ENCODE measurements around the gene EVC. TPM values are rescaled to one million over a fixed set of nuclear protein-coding genes. Genes with fewer than 3 reads are reported as not detected.

The EVC gene
- polyA plus RNA-seq, 4 donors, result 0.22 to 2.4 (median 1.1) TPM

DNA sequence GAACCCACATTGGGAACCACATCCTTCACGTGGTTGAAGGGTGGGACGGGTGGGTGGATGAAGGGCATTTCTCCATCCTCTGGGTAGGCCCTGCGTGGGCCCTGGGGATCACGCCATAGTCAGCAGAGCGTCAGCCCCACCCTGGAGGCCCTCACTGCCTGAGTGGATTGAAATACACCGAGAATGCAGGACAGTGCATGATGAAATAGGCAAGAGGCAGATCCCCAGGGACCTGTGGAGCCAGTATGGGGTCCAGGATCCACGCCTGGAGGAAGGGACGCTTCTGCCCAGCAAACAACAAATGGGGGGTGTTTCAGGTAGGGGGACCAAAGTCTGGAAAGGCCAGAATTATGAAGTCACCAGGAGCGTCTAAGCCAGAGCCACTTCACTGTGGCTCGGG lies 19.4 kb downstream of the EVC start:
- Histone ChIP-seq H3K4me3 (ENCODE audit: low read depth in 1 of 3, low read length in 3 of 3) (no peak overlapping the region), H3K36me3 (ENCODE audit: control insufficient read depth in 3 of 3, insufficient read depth in 2 of 3, low read depth in 1 of 3, low read length in 3 of 3) (peaks cover 0 to 11% (median 0%) of the 10 kb centered on the region in 3 donors), H3K27me3 (ENCODE audit: control insufficient read depth in 3 of 3, insufficient read depth in 3 of 3, low read length in 3 of 3) (no peaks in the 10 kb centered on the region), H3K4me1 (ENCODE audit: control insufficient read depth in 3 of 3, insufficient read depth in 2 of 3, low read depth in 1 of 3, low read length in 2 of 3) (no peaks in the 10 kb centered on the region), H3K27ac (ENCODE audit: low read depth in 1 of 3, low read length in 2 of 3) (no peak overlapping the region), H3K9me3 (ENCODE audit: control insufficient read depth in 2 of 2, insufficient read depth in 1 of 2, low read depth in 1 of 2, low read length in 1 of 2) (no peaks in the 10 kb centered on the region)
- 79 to 85% (median 84%) methylated on average over 10 of the region's 10 CpGs for WGBS, 3 donors
- no peak for FAIRE-seq
- no peak for DNase-seq

DNA sequence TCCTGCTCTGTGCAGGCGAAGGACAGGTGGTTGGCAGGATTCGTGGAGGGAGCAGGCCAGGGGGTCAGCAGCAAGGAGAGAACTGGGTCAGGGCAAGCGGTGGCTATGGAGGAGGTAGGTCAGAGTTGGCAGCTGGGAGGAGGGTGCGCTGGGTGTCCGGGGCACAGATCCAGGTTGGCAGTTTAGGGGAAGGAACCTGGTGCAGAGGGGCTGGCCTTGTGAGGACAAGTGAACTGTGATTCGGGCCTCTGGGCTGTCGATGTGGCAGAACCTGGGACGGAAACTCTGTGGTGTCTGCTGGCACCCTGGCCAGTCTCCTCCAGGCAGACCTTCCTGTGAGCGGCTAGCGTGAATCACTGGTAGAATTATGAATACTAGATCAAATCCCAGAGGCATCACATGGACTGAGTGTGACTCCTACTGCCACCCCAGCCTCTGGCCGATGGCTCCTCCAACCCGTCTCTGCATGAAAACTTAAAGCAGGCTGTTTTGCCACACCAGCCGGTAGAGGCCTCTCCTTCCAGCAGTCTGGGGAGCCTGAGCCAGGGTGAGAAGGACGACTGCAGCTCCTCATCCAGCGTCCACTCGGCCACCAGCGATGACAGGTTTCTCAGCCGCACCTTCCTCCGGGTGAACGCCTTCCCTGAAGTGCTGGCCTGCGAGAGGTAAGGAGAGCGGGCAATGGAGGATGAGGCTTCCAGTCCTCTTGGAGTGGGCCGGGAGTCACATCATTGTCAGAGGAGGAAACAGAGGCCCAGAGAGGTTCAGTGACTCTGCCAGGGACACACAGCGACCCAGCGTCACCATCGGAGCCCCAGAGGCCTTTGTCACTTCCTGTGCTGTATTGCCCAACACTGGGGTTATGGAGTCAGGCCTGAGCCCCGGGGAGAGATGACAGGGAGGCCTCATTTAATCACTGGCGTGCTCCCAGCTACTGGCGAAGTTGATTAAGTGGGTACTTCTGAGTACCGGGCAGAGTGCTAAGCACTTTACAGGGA lies 20.3 kb downstream of the EVC start:
- H3K27ac ChIP-seq (ENCODE audit: low read depth in 1 of 3, low read length in 2 of 3), result no peak overlapping the region
- H3K27me3 ChIP-seq (ENCODE audit: control insufficient read depth in 3 of 3, insufficient read depth in 3 of 3, low read length in 3 of 3), result no peaks in the 10 kb centered on the region
- WGBS, 3 donors, result 87 to 88% (median 88%) methylated on average over 30 of the region's 30 CpGs
- H3K36me3 ChIP-seq (ENCODE audit: control insufficient read depth in 3 of 3, insufficient read depth in 2 of 3, low read depth in 1 of 3, low read length in 3 of 3), result peaks cover 0 to 11% (median 0%) of the 10 kb centered on the region in 3 donors
- no peaks in the 10 kb centered on the region for H3K9me3 ChIP-seq (ENCODE audit: control insufficient read depth in 2 of 2, insufficient read depth in 1 of 2, low read depth in 1 of 2, low read length in 1 of 2)
- no peaks in the 10 kb centered on the region for H3K4me1 ChIP-seq (ENCODE audit: control insufficient read depth in 3 of 3, insufficient read depth in 2 of 3, low read depth in 1 of 3, low read length in 2 of 3)
- FAIRE-seq, result no peak
- H3K4me3 ChIP-seq (ENCODE audit: low read depth in 1 of 3, low read length in 3 of 3), result no peak overlapping the region
- DNase-seq, result no peak

DNA sequence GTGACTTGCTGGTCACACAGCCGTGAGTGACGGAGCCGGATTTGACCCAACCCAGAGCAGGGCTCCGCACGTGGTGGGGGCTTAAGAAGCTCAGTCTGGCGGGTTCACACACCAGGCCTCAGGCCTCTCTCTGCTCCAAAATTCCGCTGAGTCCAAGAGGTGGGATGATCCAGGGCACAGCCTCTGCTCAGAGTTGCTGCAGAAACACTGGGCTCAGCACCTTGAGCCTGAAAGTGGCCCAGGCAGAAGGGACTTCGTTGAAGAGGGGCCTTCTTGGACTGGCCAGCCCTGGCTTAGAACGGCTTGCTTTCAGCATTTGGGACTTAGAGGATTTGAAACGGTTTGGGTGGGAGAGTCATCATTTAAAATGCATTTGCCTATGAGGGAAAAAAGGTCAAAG lies 21.2 kb downstream of the EVC start:
- Histone ChIP-seq H3K27me3 (ENCODE audit: control insufficient read depth in 3 of 3, insufficient read depth in 3 of 3, low read length in 3 of 3) (no peaks in the 10 kb centered on the region), H3K27ac (ENCODE audit: low read depth in 1 of 3, low read length in 2 of 3) (no peak overlapping the region), H3K9me3 (ENCODE audit: control insufficient read depth in 2 of 2, insufficient read depth in 1 of 2, low read depth in 1 of 2, low read length in 1 of 2) (no peaks in the 10 kb centered on the region), H3K36me3 (ENCODE audit: control insufficient read depth in 3 of 3, insufficient read depth in 2 of 3, low read depth in 1 of 3, low read length in 3 of 3) (peaks cover 0 to 11% (median 0%) of the 10 kb centered on the region in 3 donors), H3K4me3 (ENCODE audit: low read depth in 1 of 3, low read length in 3 of 3) (no peak overlapping the region), H3K4me1 (ENCODE audit: control insufficient read depth in 3 of 3, insufficient read depth in 2 of 3, low read depth in 1 of 3, low read length in 2 of 3) (no peaks in the 10 kb centered on the region)
- FAIRE-seq (no peak), DNase-seq (no peak)
- WGBS, 3 donors, result 87 to 91% (median 87%) methylated on average over 10 of the region's 10 CpGs

DNA sequence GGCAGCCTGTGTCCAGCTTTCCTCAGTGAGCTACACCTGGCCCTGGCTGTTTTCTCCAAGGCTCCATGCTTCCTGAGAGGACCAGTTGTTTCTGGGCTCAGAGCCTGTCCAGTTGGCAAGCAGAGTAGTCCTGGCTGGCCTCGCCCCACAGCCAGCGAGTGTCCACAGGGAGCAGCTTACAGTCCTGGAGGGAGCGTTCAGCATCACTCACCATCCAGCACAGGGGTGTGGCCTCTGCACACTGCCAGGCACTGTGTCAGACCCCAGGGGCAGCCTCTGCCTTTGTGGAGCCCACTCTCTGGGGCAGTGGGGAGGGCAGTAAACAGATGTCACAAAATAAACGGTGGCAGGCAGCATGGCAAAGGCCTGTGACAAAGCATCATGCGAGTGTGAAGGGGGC lies 23.9 kb downstream of the EVC start:
- no peak for FAIRE-seq
- H3K4me3 ChIP-seq (ENCODE audit: low read depth in 1 of 3, low read length in 3 of 3), result no peak overlapping the region
- peaks cover 0 to 11% (median 0%) of the 10 kb centered on the region in 3 donors for H3K36me3 ChIP-seq (ENCODE audit: control insufficient read depth in 3 of 3, insufficient read depth in 2 of 3, low read depth in 1 of 3, low read length in 3 of 3)
- H3K9me3 ChIP-seq (ENCODE audit: control insufficient read depth in 2 of 2, insufficient read depth in 1 of 2, low read depth in 1 of 2, low read length in 1 of 2), result no peaks in the 10 kb centered on the region
- H3K27me3 ChIP-seq (ENCODE audit: control insufficient read depth in 3 of 3, insufficient read depth in 3 of 3, low read length in 3 of 3), result no peaks in the 10 kb centered on the region
- WGBS, 3 donors, result 73 to 82% (median 80%) methylated on average over 5 of the region's 5 CpGs
- no peak for DNase-seq
- H3K27ac ChIP-seq (ENCODE audit: low read depth in 1 of 3, low read length in 2 of 3), result no peak overlapping the region
- H3K4me1 ChIP-seq (ENCODE audit: control insufficient read depth in 3 of 3, insufficient read depth in 2 of 3, low read depth in 1 of 3, low read length in 2 of 3), result no peaks in the 10 kb centered on the region

DNA sequence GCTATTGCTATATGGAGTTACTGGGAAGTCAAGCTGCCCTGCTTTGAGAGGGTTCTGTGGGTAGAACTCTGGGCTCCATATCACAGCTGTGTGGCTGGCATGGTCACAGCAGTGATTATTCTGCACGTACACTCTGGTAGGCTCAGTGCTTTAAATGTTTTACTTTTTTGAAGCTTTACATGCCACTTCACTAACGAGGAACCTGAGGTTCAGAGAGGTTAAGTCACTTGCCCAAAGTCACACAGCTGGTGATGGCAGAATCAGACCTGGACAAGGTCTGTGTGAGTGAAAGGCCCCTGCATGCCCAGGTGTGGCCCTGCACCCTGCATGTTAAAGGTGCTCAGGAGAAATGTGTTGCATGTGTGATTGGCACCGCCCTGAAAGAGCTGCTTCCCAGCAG lies 24.5 kb downstream of the EVC start:
- 63 to 87% (median 74%) methylated on average over 3 of the region's 3 CpGs for WGBS, 3 donors
- Histone ChIP-seq H3K27ac (ENCODE audit: low read depth in 1 of 3, low read length in 2 of 3) (no peak overlapping the region), H3K36me3 (ENCODE audit: control insufficient read depth in 3 of 3, insufficient read depth in 2 of 3, low read depth in 1 of 3, low read length in 3 of 3) (peaks cover 0 to 10% (median 0%) of the 10 kb centered on the region in 3 donors), H3K4me3 (ENCODE audit: low read depth in 1 of 3, low read length in 3 of 3) (no peak overlapping the region), H3K27me3 (ENCODE audit: control insufficient read depth in 3 of 3, insufficient read depth in 3 of 3, low read length in 3 of 3) (no peaks in the 10 kb centered on the region), H3K4me1 (ENCODE audit: control insufficient read depth in 3 of 3, insufficient read depth in 2 of 3, low read depth in 1 of 3, low read length in 2 of 3) (no peaks in the 10 kb centered on the region), H3K9me3 (ENCODE audit: control insufficient read depth in 2 of 2, insufficient read depth in 1 of 2, low read depth in 1 of 2, low read length in 1 of 2) (no peaks in the 10 kb centered on the region)
- no peak for FAIRE-seq
- DNase-seq, result no peak

DNA sequence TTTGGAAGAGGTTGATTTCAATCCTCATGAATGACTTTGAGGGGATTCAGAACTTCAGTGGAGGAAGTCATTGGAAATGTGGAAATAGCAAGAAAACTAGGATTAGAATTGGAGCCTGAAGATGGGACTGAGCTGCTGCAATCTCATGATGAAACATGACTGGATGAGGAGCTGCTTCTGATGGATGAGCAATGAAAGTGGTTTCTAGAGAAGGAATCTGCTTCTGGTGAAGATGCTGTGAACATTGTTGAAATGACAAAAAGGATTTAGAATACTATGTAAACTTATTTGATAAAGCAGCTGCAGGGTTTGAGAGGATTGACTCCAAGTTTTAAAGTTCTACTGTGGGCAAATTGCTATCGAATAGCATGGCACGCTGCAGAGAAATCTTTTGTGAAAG lies 27.1 kb downstream of the EVC start:
- FAIRE-seq (no peak), DNase-seq (no peak)
- Histone ChIP-seq H3K4me1 (ENCODE audit: control insufficient read depth in 3 of 3, insufficient read depth in 2 of 3, low read depth in 1 of 3, low read length in 2 of 3) (no peaks in the 10 kb centered on the region), H3K27ac (ENCODE audit: low read depth in 1 of 3, low read length in 2 of 3) (no peak overlapping the region), H3K9me3 (ENCODE audit: control insufficient read depth in 2 of 2, insufficient read depth in 1 of 2, low read depth in 1 of 2, low read length in 1 of 2) (no peaks in the 10 kb centered on the region), H3K36me3 (ENCODE audit: control insufficient read depth in 3 of 3, insufficient read depth in 2 of 3, low read depth in 1 of 3, low read length in 3 of 3) (peaks cover 0 to 4% (median 0%) of the 10 kb centered on the region in 3 donors), H3K27me3 (ENCODE audit: control insufficient read depth in 3 of 3, insufficient read depth in 3 of 3, low read length in 3 of 3) (no peaks in the 10 kb centered on the region), H3K4me3 (ENCODE audit: low read depth in 1 of 3, low read length in 3 of 3) (no peak overlapping the region)
- WGBS, 3 donors, result 90 to 97% (median 94%) methylated on average over 2 of the region's 2 CpGs

DNA sequence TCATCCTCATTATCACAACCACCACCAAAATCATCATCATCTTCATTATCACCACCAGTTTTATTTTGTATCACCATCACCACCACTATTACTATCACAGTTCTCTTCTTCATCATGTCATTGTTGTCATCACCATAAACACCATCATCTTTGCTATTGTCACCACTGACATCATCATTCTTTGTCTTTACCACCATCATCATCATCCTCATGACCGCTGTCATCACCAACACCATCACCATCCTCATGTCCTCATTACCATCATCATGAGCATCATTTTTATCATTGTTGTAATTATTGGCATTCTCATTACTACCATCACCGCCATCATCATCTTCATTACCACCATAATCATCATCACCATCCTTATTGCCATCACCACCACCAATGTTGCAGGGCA lies 31.4 kb downstream of the EVC start:
- DNase-seq (no peak), FAIRE-seq (no peak)
- peaks cover 0 to 2% (median 0%) of the 10 kb centered on the region in 3 donors for H3K36me3 ChIP-seq (ENCODE audit: control insufficient read depth in 3 of 3, insufficient read depth in 2 of 3, low read depth in 1 of 3, low read length in 3 of 3)
- 91 to 94% (median 94%) methylated on average over 2 of the region's 2 CpGs for WGBS, 3 donors
- no peak overlapping the region for H3K27ac ChIP-seq (ENCODE audit: low read depth in 1 of 3, low read length in 2 of 3)
- H3K4me3 ChIP-seq (ENCODE audit: low read depth in 1 of 3, low read length in 3 of 3), result no peak overlapping the region
- no peaks in the 10 kb centered on the region for H3K9me3 ChIP-seq (ENCODE audit: control insufficient read depth in 2 of 2, insufficient read depth in 1 of 2, low read depth in 1 of 2, low read length in 1 of 2)
- H3K27me3 ChIP-seq (ENCODE audit: control insufficient read depth in 3 of 3, insufficient read depth in 3 of 3, low read length in 3 of 3), result no peaks in the 10 kb centered on the region
- no peaks in the 10 kb centered on the region for H3K4me1 ChIP-seq (ENCODE audit: control insufficient read depth in 3 of 3, insufficient read depth in 2 of 3, low read depth in 1 of 3, low read length in 2 of 3)

DNA sequence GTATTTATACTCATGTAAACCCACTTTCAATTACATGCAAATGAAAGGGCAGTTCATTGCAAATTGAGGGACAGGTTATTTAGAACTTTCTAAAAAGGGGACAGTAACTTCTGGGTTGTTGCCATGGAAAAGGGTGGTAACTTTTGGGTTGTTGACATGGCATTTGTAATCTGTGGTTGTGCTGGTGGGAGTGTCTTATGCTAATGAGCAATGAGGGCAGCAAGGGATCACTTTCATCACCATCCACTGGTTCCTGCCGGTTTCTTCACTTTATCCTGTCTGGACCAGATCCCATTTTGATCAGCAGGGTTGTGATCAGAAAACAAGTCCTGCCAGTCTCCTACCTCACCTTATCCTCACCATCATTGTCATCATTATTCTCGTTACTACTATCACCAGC lies 32.0 kb downstream of the EVC start:
- Histone ChIP-seq H3K9me3 (ENCODE audit: control insufficient read depth in 2 of 2, insufficient read depth in 1 of 2, low read depth in 1 of 2, low read length in 1 of 2) (no peaks in the 10 kb centered on the region), H3K4me3 (ENCODE audit: low read depth in 1 of 3, low read length in 3 of 3) (no peak overlapping the region), H3K27ac (ENCODE audit: low read depth in 1 of 3, low read length in 2 of 3) (no peak overlapping the region), H3K4me1 (ENCODE audit: control insufficient read depth in 3 of 3, insufficient read depth in 2 of 3, low read depth in 1 of 3, low read length in 2 of 3) (no peaks in the 10 kb centered on the region), H3K27me3 (ENCODE audit: control insufficient read depth in 3 of 3, insufficient read depth in 3 of 3, low read length in 3 of 3) (no peaks in the 10 kb centered on the region), H3K36me3 (ENCODE audit: control insufficient read depth in 3 of 3, insufficient read depth in 2 of 3, low read depth in 1 of 3, low read length in 3 of 3) (peaks cover 0 to 2% (median 0%) of the 10 kb centered on the region in 3 donors)
- no peak for FAIRE-seq
- 69 to 87% (median 75%) methylated on average over 2 of the region's 2 CpGs for WGBS, 3 donors
- DNase-seq, result no peak

All from small intestine (tissue), 7 donors.